ENCODE measurements around the gene PLXNA2. TPM values are rescaled to one million over a fixed set of nuclear protein-coding genes. Genes with fewer than 3 reads are reported as not detected.

The PLXNA2 gene
- total and polyA plus RNA-seq, 2 of the 4 experiments (the other 2 are of a cell fraction), result 0.72 to 1.1 TPM

DNA sequence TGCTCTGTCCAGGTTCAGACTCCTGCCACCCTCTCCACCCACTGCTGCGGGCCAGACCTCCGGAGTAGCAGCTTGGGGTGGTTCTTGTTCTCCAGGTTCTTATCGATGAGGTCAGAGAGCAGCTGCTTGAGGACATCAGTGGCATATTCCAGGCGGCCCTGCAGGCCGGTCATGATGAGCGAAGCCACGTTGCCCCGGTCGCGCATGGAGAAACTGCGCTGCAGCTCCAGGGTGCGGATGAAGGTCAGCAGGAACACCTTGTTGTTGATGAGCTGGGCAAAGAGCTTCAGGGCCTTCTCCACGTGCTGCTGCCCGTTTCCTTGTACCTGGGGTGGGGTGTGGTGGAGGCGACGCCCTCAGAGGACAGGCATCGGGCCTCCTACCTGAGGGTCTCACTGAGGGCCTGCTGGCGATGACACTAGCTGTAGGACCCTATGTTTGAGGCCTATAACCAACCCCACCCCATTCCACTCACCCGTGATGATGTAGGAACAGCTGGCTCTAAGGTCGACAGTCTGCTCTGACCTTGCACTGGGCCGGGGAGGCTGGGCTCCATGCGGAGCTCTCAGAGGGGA, 202.1 kb downstream of the PLXNA2 start:
- no peaks in the 10 kb centered on the region for H3K36me3 ChIP-seq (ENCODE audit: control insufficient read depth, insufficient read depth, low read length)
- in situ Hi-C loops (cut with MboI; ENCODE audit: low sequenced_read_pairs), result no loop called here
- WGBS, 2 experiments (ENCODE audit: extremely low coverage in 2 of 2, insufficient read length in 1 of 2), result 83% methylated on average over 1 of the region's 22 CpGs; no CpG with 5 or more reads in 1 of the 2 experiments

More for the DNA sequence above, 202.1 kb downstream of the PLXNA2 start:
- intact Hi-C loops (cut with micrococcal nuclease), result no loop called here
- Histone ChIP-seq H4K5ac (ENCODE audit: low read depth, low read length) (no peak overlapping the region), H3K9ac (ENCODE audit: low read depth, low read length) (no peak overlapping the region), H2BK5ac (ENCODE audit: low read depth, low read length, poor library complexity, severe bottlenecking) (no peak overlapping the region), H3K4ac (ENCODE audit: low read depth, low read length) (no peak overlapping the region), H2AFZ (replicated peaks; ENCODE audit: low read length, poor library complexity) (no peak overlapping the region), H2BK15ac (ENCODE audit: low read depth, low read length) (no peak overlapping the region), H3K4me1 (ENCODE audit: control insufficient read depth, insufficient read depth, low read length) (peaks cover under 1% of the 10 kb centered on the region; the same call in 1 of the 2 replicates), H2AK9ac (replicated peaks; ENCODE audit: low read depth, low read length, poor library complexity) (no peak overlapping the region), H4K91ac (ENCODE audit: insufficient read depth, low read depth, low read length) (no peak overlapping the region), H2AK5ac (ENCODE audit: low read depth, low read length) (no peak overlapping the region), H2BK20ac (ENCODE audit: low read depth, low read length) (no peak overlapping the region), H3K27ac (ENCODE audit: insufficient read depth, low read length) (no peak overlapping the region), H3K27me3 (ENCODE audit: control insufficient read depth, insufficient read depth, low read length) (no peaks in the 10 kb centered on the region), H2BK120ac (ENCODE audit: low read depth, low read length) (no peak overlapping the region), H3K79me1 (ENCODE audit: low read depth in 1 of 2, low read length in 2 of 2) (no peaks in the 10 kb centered on the region), H3K18ac (ENCODE audit: low read depth, low read length) (no peak overlapping the region), H3K23ac (ENCODE audit: low read depth, low read length) (no peak overlapping the region), H3K14ac (replicated peaks; ENCODE audit: low read depth, low read length) (no peak overlapping the region), H4K8ac (ENCODE audit: low read depth in 2 of 2, low read length in 2 of 2) (no peak overlapping the region), H3K9me1 (ENCODE audit: insufficient read depth, low read length) (peaks cover 3% of the 10 kb centered on the region; the same call in 1 of the 2 replicates), H3K4me3 (ENCODE audit: insufficient read depth, low read depth, low read length) (no peak overlapping the region), H4K20me1 (ENCODE audit: insufficient read depth, low read length) (no peaks in the 10 kb centered on the region), H3K56ac (ENCODE audit: extremely low read depth, insufficient read depth, low read length) (no peak overlapping the region), H3K9me3 (ENCODE audit: control insufficient read depth, insufficient read depth, low read length) (no peaks in the 10 kb centered on the region), H3K4me2 (ENCODE audit: low read depth, low read length) (no peak overlapping the region)
- ChIA-PET POLR2A (ENCODE audit: unreplicated experiment) (no interaction called here), CTCF (interaction anchor here (1.4 kb wide), 1 partner anchor 203 kb away, joined by 5 read pairs; no protein-coding TSS in a partner anchor)
- no peak for ATAC-seq (ENCODE audit: low read depth)
- TF ChIP-seq CHD1 (IDR thresholded peaks at IDR 0.05; ENCODE audit: low read depth, low read length) (no peak), FOS (IDR thresholded peaks at IDR 0.05; ENCODE audit: low read depth, low read length) (no peak), SMC3 (IDR thresholded peaks at IDR 0.05; ENCODE audit: low read depth, low read length) (no peak), MAZ (IDR thresholded peaks at IDR 0.05; ENCODE audit: borderline replicate concordance, low read depth, low read length) (no peak), RFX5 (IDR thresholded peaks at IDR 0.05; ENCODE audit: low read depth, low read length) (no peak), NFE2L2 (IDR thresholded peaks at IDR 0.05; ENCODE audit: low read depth, low read length) (no peak), RCOR1 (IDR thresholded peaks at IDR 0.05; ENCODE audit: insufficient replicate concordance, low read length) (no peak), POLR2A (IDR thresholded peaks at IDR 0.05; ENCODE audit: low read depth, low read length) (no peak), MXI1 (IDR thresholded peaks at IDR 0.05; ENCODE audit: borderline replicate concordance, low read depth, low read length) (no peak), CEBPB (IDR thresholded peaks at IDR 0.05; ENCODE audit: low read depth, low read length) (no peak), BHLHE40 (IDR thresholded peaks at IDR 0.05; ENCODE audit: low read depth, low read length) (no peak), MAFK (IDR thresholded peaks at IDR 0.05; ENCODE audit: low read depth, low read length) (no peak), RAD21 (IDR thresholded peaks at IDR 0.05; ENCODE audit: low read length) (no peak), ELK1 (IDR thresholded peaks at IDR 0.05; ENCODE audit: borderline replicate concordance, low read depth, low read length) (no peak)
- TF ChIP-seq, protein P1, sequence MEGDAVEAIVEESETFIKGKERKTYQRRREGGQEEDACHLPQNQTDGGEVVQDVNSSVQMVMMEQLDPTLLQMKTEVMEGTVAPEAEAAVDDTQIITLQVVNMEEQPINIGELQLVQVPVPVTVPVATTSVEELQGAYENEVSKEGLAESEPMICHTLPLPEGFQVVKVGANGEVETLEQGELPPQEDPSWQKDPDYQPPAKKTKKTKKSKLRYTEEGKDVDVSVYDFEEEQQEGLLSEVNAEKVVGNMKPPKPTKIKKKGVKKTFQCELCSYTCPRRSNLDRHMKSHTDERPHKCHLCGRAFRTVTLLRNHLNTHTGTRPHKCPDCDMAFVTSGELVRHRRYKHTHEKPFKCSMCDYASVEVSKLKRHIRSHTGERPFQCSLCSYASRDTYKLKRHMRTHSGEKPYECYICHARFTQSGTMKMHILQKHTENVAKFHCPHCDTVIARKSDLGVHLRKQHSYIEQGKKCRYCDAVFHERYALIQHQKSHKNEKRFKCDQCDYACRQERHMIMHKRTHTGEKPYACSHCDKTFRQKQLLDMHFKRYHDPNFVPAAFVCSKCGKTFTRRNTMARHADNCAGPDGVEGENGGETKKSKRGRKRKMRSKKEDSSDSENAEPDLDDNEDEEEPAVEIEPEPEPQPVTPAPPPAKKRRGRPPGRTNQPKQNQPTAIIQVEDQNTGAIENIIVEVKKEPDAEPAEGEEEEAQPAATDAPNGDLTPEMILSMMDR (conservative IDR thresholded peaks at IDR 0.05; ENCODE audit: low read depth, low read length), result no peak
- TF ChIP-seq, protein P2, sequence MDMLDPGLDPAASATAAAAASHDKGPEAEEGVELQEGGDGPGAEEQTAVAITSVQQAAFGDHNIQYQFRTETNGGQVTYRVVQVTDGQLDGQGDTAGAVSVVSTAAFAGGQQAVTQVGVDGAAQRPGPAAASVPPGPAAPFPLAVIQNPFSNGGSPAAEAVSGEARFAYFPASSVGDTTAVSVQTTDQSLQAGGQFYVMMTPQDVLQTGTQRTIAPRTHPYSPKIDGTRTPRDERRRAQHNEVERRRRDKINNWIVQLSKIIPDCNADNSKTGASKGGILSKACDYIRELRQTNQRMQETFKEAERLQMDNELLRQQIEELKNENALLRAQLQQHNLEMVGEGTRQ (IDR thresholded peaks at IDR 0.05; ENCODE audit: low read depth, low read length), result no peak
- no TSS peak for BruUV-seq (replicated peaks)
- dilution Hi-C loops (cut with HindIII; ENCODE audit: low sequenced_read_pairs, unreplicated experiment), result no loop called here
- no peak for DNase-seq
